ENCODE data around the gene PDE6B. TPM values are rescaled to one million over a fixed set of nuclear protein-coding genes. Genes with fewer than 3 reads are reported as not detected.

PDE6B gene
- total RNA-seq: 1.1 and 1.3 TPM in 2 replicates

DNA sequence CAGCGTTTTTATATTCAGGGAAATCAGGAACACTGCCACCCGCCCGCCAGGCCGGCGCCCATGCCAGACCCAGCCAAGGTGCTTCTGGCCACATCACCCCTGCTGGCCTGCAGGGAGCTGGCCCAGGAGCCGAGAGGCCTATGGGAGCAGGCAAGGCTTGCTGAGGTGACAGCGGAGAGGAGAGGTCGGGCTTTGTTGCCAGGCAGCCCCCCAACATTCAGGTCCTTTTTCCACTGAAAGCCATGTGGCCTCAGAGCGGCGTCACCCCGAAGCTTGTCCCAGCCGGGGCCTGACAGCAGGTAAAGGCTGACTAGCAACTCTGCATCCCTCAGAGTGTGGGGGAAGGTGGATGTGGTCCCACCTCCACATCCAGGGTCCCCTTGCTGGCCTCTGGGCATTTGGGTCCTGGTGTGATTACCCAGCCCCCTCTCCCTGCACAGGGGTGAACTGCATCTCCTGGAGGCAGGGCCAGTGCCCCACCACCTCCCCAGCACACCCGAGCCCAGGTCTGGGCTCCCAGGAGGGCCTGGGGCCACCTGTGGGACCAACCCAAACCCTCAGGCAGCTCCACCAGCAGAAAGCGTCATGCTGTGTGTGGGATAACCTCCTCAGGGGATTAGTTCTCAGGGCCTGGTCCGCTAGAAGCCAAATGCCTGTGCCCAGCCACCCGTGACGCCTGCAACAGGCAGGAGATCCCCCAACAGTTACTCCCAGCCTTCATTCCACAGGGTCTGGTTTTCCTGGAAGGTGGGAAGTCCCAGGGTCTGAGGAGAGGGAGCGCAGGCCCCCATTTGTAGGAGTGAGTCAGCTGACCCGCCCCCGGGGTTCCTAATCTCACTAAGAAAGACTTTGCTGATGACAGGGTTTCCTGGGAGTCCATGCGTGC, at the start of gene PDE6B:
Gene PDE6B (plus strand): TSS at position 869 of the 886 bp plus-strand sequence. CDS start 54 bp downstream, outside the sequence.

GRCh38 chr4:576245-576821, 49.0 kb upstream of the PDE6B start, which contains the start of gene TMEM271:
TMEM271 (minus strand) TSS chr4:576295; CDS start chr4:576062, 233 bp downstream.

DNA sequence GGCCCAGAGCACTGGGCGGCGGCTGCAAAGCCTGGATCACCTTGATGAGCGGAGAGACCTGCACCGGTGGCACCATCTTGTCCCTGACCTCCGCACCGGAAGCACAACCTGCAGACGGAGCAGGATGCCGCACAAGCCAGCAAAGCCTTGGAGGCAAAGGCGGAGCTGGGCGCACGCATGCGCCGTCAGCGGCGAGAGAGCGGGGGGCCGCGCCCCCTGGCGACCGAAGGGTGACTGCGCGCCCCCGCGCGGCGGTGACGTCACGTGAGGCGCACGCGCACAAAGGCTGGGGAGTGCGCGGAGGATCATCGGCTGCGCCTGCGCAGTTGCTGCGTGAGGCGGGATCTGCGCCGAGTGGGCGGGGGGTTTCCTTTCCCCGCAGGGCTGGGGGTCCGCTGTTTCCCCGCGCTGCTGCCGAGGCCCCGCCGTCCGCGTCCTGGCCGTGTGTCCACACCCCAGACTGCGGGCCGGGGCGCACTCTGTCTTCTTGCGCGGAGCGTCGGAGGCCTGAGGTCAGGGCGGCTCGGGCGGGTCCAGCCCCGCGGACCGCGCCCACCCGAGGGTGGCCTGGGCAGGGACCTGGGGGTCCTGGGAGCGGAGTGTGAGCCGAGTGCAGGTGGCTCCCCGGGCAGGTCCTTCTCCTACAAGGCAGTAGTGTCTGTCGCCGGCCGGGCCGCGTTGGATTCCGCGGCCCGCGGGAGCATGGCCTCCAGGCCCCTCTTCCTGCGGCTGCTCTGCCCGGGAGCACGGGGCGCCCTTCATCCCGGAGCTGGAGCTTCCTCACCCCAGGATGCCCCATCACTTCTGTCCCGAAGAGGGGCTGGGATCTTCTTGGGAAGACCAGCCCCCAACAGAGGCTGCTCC, 49.0 kb downstream of the PDE6B start, which contains the start of the genes ATP5ME and MYL5:
Gene ATP5ME (minus strand): TSS at position 105 of the 864 bp plus-strand sequence. CDS start 29 bp downstream, at position 76.
Gene MYL5 (plus strand): TSS at position 371 of the 864 bp plus-strand sequence. CDS start 3,485 bp downstream, outside the sequence.

GRCh38 chr4:688854-689681, 63.7 kb downstream of the PDE6B start, which contains the start of gene SLC49A3:
SLC49A3 (minus strand) TSS chr4:689151; CDS start chr4:689127, 24 bp downstream.

DNA sequence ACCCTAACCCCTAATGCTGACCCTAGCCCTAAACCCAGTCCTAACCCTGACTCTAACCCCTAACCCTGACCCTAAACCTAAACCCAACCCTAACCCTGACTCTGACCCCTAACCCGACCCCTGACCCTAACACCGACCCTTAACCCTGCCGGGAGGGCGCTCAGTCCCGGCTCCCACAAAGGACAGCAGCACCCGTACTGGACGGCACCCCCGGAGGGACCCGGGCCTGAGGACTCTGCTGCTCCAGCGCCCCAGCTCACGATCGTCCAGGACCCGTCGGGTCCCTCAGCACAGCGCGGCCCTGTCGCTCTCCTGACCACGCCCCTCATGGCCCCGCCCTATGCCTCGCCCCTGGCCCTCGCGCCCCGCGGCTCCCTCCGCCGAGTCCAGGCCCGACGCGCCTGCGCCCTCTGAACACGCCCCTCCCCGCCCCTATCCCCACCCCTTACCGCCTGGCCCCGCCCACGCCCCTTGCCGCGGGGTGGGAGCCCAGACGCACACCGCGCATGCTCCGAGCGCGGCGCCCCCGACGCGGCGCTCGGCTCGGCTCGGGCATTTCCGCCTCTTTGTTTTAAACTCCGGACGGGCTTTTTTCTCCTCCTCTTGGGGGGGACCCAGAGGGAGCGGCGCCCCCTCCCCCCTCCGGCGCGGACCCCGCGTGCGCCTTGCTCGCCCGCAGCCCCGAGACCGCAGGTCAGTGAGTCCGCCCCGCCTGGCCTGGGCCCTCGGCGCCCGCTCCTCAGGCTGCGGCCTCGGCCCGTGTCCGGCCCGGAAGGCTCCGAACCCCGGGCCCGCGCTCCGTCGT, 80.1 kb downstream of the PDE6B start, which contains the start of gene PCGF3:
Gene PCGF3 (plus strand): TSS at position 555 of the 805 bp plus-strand sequence. CDS start 27,849 bp downstream, outside the sequence.

Other genes with a start within 250 kb of the PDE6B start
- gene ZNF721, start 126.4 kb upstream of the PDE6B start, total RNA-seq: 12.9 and 16.7 TPM in 2 replicates
- gene PIGG, start 126.4 kb upstream of the PDE6B start, total RNA-seq: 46.4 and 54.2 TPM in 2 replicates
- gene TMEM271, start 49.3 kb upstream of the PDE6B start, total RNA-seq: not detected in 2 replicates
- gene ATP5ME, start 48.7 kb downstream of the PDE6B start, total RNA-seq: 298 and 389 TPM in 2 replicates
- gene MYL5, start 49.0 kb downstream of the PDE6B start, total RNA-seq: 19.2 and 30.6 TPM in 2 replicates
- gene SLC49A3, start 63.6 kb downstream of the PDE6B start, total RNA-seq: 2.7 and 4.8 TPM in 2 replicates
- gene PCGF3, start 80.3 kb downstream of the PDE6B start, total RNA-seq: 27.3 and 31.8 TPM in 2 replicates
- gene CPLX1, start 200.6 kb downstream of the PDE6B start, total RNA-seq: not detected in 2 replicates